ENCODE results near the gene ATRN.

The ATRN gene

GRCh38 chr20:3692706-3693294 lies 222.0 kb downstream of the ATRN start:
- DNase-seq, result no peak

GRCh38 chr20:3693376-3693775 lies 222.6 kb downstream of the ATRN start:
- DNase-seq, result no peak

GRCh38 chr20:3694864-3695263 lies 224.0 kb downstream of the ATRN start:
- no peak for DNase-seq

GRCh38 chr20:3696200-3696599 lies 225.4 kb downstream of the ATRN start:
- DNase-seq, result no peak

- DNase-seq, result no peak
These were observed 226.1 kb downstream of the ATRN start for GRCh38 chr20:3696745-3697587.

GRCh38 chr20:3697588-3698305 lies 226.9 kb downstream of the ATRN start:
- no peak for DNase-seq

- no peak for DNase-seq
These were observed 227.8 kb downstream of the ATRN start for GRCh38 chr20:3698591-3699001.

- DNase-seq, result no peak
These were observed 228.2 kb downstream of the ATRN start for GRCh38 chr20:3699037-3699436.

Data from amygdala (tissue), 56 donors.